ENCODE data around the gene CATSPERE.
A peak's percentile ranks its signal among the peaks of the same experiment; 100 is the strongest.
"Not testable (repeated sequence)": the region's sequence is repeated elsewhere in the genome, so short reads cannot be mapped to it uniquely, and the experiment has no call there.

The CATSPERE gene

DNA sequence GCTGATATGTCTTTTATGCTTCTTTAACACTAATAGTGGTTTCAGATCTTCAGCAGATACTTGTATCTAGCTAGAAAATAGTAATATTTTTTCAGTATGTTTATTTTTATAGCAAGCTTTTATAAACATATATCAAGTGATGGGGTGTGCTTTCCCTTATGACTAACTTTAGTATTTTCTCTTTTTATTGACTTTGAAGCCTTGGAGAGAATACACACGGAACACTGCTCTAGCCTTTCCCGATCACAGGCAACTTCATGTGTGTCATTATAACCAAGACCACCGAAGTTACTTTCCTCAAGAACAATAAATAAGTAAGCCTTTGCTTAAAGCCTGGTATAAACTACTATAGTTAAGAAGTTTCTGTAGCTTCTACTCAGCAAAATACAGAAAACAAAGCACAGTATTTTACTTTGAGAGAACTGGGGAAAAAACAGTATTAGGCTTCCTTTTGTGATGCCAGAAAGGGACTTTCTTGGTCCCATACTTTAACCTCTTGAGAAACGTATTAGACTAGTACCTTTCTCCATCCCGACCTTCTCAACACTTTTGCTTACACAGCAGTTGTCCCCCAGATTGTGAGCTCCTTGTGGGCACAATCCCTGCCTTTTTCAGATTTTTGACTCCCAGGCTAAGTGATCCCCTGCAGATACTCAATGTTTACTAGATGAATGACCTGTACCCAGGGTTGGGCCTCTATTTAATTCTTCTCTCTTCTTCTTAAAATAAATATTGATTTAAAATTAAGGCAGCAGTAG lies 12.6 kb upstream of the CATSPERE start:
- no peak for DNase-seq (ENCODE audit: low read depth, low spot score)

DNA sequence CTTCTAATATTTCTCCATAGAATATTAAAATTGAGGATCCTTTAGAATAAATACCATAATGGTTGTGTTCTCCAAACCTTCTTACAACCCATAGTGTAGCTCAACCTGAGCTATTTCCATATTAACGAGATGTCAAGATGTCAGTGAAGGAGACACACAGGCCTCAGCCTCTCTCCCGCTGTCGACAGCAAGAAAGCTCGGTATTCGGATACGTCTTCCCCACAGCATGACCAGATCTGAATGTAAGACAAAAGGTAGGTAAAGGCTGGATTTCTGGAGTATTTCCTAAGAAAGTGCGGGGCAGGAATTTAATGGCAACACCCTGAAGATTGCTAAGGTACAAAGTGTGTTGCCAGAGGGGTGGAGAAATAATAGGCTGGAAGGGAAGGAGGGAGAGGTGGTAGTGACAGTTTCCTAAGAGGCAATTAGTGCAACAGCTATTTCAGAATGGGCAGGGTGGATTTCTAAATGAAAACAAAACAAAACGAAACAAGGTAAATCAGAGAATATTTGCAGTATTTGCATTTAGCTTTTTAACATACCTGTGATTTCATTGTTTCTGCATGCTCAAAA lies 11.1 kb upstream of the CATSPERE start:
- DNase-seq (ENCODE audit: low read depth, low spot score), result no peak

- peak; percentile 23 for DNase-seq (ENCODE audit: low read depth, low spot score)
These were observed 10.2 kb upstream of the CATSPERE start for GRCh38 chr1:244450597-244451538.

DNA sequence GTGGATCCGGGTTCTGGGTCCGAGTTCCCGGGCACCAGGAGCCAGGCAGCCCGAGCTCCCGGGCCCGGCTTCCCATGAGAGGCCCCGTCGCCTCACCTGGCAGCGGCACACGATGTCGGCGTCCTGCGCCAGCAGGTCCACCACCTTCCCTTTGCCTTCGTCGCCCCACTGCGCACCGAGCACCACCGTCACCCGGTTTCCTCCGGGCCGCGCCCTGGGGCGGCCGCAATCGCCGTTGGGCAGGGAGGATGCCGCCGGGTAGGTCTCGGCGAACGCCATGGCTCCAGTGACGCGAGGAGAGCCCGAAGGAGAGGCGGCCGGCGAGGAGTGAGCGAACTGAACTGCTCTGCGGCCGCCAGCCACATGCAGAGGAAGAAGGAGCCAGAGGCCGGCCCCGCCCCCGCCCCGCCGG lies 9.5 kb upstream of the CATSPERE start, which contains the start of gene ADSS2:
Gene ADSS2 (minus strand): TSS at position 371 of the 412 bp plus-strand sequence. CDS start 92 bp downstream, at position 279.
- DNase-seq (ENCODE audit: low read depth, low spot score), result no peak

DNA sequence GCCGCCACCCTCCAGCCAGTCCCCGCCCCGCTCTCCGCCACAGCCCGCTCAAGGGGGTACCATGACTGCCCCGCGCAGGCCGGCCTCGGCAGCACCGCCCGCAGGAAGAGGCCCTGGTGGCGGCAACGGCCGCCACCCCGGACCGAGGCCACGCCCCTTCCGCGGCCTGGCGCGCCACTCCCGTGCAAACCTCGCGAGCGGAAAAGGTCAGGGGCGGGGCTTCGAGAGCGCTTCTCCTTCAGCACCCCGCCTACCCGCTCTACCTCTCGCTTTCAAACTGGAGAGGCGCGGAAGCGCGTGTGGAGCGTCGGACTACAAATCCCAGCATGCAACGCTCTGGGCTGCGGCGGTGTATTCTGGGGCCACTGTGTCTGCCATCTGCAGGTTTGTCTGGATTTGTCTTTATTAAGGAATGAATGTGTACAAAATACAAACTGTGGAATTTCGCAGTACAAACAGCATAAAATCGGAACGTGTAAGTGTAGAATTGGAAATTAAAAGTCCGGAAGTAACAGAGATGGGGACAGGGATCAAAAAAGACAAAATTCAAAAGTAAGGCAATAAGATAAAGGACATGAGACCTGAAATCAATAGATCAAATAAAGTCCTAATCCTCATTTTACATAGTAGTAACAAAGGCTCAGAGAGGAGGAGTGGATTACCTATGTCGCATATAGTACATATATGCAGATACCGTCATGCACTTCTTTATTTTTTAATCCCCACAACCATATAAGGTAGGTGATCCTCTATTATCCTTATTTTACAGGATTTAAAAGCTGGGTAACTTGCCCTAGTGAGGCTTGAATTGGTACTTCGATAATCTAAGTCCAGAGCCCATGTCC lies 8.9 kb upstream of the CATSPERE start:
- DNase-seq (ENCODE audit: low read depth, low spot score), result peak; percentile 98

- no peak for DNase-seq (ENCODE audit: low read depth, low spot score)
These were observed 6.7 kb upstream of the CATSPERE start for GRCh38 chr1:244454412-244454811.

GRCh38 chr1:244456586-244456985 lies 4.5 kb upstream of the CATSPERE start:
- DNase-seq (ENCODE audit: low read depth, low spot score), result no peak

DNA sequence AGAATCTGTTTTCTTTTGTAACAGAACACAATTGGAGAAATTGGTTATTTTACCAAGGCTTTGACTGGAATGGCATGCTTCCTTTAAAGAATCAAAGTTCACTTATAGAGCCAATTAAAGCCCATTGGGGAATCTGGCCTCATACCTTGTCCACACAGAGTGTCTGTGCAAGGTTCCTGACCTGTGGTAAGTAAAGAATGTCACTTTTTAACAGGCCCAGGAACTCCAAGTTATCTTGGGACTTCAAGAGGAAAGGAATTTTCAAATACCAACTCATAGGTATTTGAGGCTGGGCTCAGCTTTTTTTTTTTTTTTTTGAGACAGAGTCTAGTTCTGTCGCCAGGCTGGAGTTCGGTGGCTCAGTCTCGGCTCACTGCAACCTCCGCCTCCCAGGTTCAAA lies 2.3 kb upstream of the CATSPERE start:
- DNase-seq (ENCODE audit: low read depth, low spot score), result no peak

- no peak for DNase-seq (ENCODE audit: low read depth, low spot score)
These were observed 876 bp upstream of the CATSPERE start for GRCh38 chr1:244460197-244460596.

DNA sequence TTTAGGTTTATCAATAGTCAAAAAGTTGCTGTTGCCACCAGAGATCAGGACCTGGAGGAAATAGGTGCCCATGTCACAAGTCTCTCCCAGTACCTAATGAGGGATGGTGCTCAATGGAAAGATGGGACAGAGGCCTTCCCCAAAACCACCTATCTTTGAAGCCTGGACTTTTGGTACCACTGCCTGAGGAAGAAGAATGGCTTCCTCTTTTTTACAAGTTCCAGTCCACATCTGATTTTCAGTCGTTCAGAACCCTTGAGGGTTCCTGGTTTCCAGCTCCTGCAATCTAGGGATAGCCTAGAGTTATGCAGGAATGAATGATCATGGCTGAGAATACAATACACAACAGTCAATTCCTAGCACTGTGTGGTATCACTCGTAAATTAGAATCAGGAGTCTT lies 5.7 kb downstream of the CATSPERE start:
- no peak for DNase-seq (ENCODE audit: low read depth, low spot score)

DNA sequence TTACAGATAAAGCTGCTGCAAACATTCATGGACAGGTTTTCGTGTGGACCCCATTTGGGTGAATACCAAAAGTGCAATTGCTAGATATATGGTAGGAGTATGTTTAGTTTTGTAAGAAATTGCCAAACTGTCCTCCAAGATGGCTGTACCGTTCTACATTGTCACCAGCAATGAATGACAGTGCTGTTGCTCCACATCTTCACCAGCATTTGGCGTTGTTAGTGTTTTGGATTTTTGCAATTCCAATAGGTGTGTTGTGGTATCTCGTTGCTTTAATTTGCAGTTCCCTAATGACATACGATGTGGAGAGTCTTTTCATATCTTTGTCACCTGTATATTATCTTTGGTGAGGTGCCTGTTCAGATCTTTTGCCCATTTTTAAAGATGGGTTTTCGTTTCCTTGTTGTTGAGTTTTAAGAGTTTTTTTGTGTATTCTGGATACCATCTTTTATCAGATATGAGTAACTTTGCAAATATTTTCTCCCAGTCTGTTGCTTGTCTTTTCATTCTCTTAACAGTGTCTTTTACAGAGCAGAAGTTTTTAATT lies 12.1 kb downstream of the CATSPERE start:
- no peak for DNase-seq (ENCODE audit: low read depth, low spot score)

- DNase-seq (ENCODE audit: low read depth, low spot score), result not testable (repeated sequence)
These were observed 23.9 kb downstream of the CATSPERE start for GRCh38 chr1:244484971-244485370.

- no peak for DNase-seq (ENCODE audit: low read depth, low spot score)
These were observed 33.6 kb downstream of the CATSPERE start for GRCh38 chr1:244494653-244495052.

DNA sequence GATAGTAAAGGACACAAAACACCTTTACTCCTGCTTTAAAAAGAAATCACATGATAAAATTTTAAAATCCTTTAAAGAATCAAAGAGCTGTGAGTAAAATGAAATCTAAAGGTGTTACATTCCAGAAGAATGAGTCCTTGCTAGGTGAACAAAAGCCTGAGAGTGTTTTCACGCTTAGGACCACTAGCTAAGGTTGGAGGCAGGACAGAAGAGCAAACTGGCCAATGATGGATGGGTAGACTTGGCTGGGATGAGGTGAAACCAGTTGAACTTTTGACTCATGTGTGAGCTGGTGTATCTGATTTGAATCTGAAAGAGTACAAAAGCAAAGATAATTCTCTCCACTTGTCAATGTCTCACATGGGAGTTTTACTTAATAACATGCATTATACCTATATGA lies 35.1 kb downstream of the CATSPERE start:
- no peak for DNase-seq (ENCODE audit: low read depth, low spot score)

- no peak for DNase-seq (ENCODE audit: low read depth, low spot score)
These were observed 36.7 kb downstream of the CATSPERE start for GRCh38 chr1:244497805-244498204.

DNA sequence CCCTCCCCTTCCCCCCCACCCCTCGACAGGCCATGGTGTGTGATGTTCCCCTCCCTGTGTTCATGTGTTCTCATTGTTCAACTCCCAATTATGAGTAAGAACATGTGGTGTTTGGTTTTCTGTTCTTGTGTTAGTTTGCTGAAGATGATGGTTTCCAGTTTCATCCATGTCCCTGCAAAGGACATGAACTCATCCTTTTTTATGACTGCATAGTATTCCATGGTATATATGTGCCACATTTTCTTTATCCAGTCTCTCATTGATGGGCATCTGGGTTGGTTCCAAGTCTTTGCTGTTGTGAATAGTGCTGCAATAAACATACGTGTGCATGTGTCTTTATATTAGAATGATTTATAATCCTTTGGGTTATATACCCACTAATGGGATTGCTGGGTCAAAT lies 38.4 kb downstream of the CATSPERE start:
- not testable (repeated sequence) for DNase-seq (ENCODE audit: low read depth, low spot score)

GRCh38 chr1:244500515-244500914 lies 39.4 kb downstream of the CATSPERE start:
- DNase-seq (ENCODE audit: low read depth, low spot score), result not testable (repeated sequence)

- no peak for DNase-seq (ENCODE audit: low read depth, low spot score)
These were observed 41.6 kb downstream of the CATSPERE start for GRCh38 chr1:244502630-244503029.

GRCh38 chr1:244513493-244513892 lies 52.4 kb downstream of the CATSPERE start:
- no peak for DNase-seq (ENCODE audit: low read depth, low spot score)

DNA sequence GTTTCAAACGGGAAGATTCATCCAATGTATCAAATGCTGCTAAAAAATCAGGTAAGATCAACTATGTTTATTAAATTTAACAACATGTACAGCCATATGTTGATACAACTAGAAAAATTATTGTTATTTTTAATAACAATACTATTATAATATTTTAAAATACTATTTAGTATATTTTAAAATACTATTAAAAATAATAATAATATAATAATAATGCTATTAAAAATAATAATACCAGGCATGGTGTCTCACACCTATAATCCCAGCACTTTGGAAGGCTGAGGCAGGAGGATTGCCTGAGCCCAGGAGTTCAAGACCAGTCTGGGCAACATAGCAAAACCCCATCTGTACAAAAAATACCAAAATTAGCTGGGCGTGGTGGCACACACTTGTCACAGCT lies 54.6 kb downstream of the CATSPERE start:
- no peak for DNase-seq (ENCODE audit: low read depth, low spot score)

GRCh38 chr1:244536316-244536715 lies 75.2 kb downstream of the CATSPERE start:
- no peak for DNase-seq (ENCODE audit: low read depth, low spot score)
